Prostate gland (tissue), 2 donors: Measurements from ENCODE around the gene NDUFA1.

Experiments used
- POLR2A ChIP-seq: fragments of 450-650 bp; IDR thresholded peaks from one replicate; pipeline ENCODE4 v1.6.1; 2016; ENCODE audit warnings: antibody characterized with exemption, mild to moderate bottlenecking
- POLR2AphosphoS5 ChIP-seq: sonication (generic); formaldehyde crosslinking; IDR thresholded peaks from one replicate; pipeline ENCODE4 v1.6.1; 2017; ENCODE audit warnings: antibody characterized with exemption
- TF ChIP-seq, protein P1 (sequence below), 4 experiments: fragments of 200-600 bp in 2 of 4; fragments of 450-650 bp in 2 of 4; sonication (generic) in 2 of 4; IDR thresholded peaks; 1 replicate in 3 of 4; 2 replicates in 1 of 4; pipeline ENCODE4 v1.5.1; 2016 to 2019; ENCODE audit warnings: antibody characterized with exemption in 4 of 4, mild to moderate bottlenecking in 2 of 4, moderate library complexity in 2 of 4

DNA sequence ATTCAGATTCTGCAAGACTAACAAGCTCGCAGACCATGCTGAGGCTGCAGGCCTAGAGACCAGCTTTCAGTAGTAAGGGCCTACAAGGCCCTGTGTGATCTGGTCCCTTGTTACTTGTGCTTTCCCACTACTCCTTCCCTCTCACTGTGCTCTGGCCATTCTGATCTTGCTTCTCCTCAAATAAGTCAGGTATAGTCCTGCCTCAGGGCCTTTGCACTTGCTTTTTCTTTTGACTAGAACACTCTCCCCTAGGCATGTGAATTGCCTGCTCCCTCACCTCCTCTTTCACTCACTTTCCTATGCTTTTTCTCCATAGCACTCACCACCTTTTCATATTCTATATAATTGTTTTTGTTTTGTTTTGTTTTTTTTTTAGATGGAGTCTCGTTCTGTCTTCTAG is 46.2 kb downstream of the NDUFA1 start:
- TF ChIP-seq POLR2AphosphoS5 (no peak), POLR2A (no peak)
- TF ChIP-seq, protein P1, sequence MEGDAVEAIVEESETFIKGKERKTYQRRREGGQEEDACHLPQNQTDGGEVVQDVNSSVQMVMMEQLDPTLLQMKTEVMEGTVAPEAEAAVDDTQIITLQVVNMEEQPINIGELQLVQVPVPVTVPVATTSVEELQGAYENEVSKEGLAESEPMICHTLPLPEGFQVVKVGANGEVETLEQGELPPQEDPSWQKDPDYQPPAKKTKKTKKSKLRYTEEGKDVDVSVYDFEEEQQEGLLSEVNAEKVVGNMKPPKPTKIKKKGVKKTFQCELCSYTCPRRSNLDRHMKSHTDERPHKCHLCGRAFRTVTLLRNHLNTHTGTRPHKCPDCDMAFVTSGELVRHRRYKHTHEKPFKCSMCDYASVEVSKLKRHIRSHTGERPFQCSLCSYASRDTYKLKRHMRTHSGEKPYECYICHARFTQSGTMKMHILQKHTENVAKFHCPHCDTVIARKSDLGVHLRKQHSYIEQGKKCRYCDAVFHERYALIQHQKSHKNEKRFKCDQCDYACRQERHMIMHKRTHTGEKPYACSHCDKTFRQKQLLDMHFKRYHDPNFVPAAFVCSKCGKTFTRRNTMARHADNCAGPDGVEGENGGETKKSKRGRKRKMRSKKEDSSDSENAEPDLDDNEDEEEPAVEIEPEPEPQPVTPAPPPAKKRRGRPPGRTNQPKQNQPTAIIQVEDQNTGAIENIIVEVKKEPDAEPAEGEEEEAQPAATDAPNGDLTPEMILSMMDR (IDR thresholded peaks at IDR 0.05): no peak
